Embryonic facial prominence (tissue), 1 donor: Measurements from ENCODE around the gene SEMA3C.

Experiments
- DNase-seq: peaks from one replicate; pipeline ENCODE4 v3.0.0-alpha.2; 2016; ENCODE audit errors: extremely low spot score

SEMA3C gene

GRCh38 chr7:80918909-80919721, at the start of gene SEMA3C:
SEMA3C (minus strand) TSS chr7:80919051; CDS start chr7:80916781, 2,270 bp downstream.
- peak; percentile 57 for DNase-seq

GRCh38 chr7:80968606-80969005, 49.8 kb upstream of the SEMA3C start:
- DNase-seq, result no peak

- DNase-seq, result no peak
These were observed 49.1 kb upstream of the SEMA3C start for GRCh38 chr7:80967917-80968297.

DNA sequence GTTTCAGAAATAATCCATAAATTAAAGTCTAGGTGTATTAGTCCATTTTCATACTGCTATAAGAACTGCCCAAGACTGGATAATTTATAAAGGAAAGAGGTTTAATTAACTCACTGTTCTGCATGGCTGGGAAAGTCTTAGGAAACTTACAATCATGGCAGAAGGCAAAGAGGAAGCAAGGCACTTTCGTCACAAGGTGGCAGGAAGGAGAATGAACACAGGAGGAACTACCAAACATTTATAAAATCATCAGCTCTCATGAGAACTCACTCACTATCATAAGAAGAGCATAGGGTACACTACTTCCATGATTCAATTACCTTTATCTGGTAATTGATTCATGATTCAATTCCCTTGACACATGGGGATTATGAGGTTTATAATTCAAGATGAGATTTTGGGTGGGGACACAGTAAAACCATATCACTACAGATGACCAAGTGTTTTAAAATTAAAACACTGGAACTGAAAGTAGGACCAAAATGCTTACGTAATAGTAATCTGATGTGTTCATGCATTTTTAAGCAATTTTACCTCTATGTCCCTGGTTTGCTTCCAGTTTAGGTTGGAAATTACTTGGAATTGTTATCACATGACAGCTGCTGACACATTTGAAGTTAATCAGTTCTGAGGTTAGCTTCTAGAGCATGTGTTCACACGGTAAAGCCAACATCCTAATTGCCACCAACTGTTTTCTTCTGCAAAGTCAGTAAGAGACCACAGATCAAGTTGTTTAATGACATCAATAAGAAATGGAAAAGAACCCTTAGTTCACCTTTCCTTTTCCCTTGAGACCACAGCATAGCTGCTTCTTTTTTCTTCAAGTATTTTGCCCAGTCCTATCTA, 48.4 kb upstream of the SEMA3C start:
- no peak for DNase-seq

DNA sequence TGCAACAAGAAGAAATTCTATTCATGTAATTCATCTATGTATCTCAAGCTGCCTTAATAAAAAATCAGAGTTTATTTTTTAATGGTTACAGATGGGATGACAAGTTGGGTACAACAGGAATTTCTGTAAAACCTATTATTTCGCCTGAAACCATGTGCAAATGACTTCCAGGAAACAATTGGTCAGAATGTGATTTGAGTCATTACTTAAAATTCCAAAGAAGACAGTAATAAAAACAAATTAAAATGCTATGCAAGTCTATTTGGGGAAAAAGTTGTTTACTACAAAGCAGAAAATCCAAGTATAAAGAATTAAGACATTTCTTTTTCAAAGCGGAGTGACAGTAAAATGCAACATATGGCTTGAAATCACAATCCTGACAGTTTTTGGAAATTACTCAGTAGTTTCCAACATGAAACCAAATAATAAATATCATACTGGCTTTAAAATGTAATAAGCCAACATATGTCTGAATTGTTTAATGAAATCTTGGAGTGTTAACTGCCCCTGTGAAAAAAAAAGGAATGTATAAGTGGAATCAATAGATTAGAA, 41.5 kb upstream of the SEMA3C start:
- DNase-seq, result no peak

GRCh38 chr7:80957226-80957777, 38.5 kb upstream of the SEMA3C start:
- DNase-seq, result no peak

GRCh38 chr7:80954191-80954590, 35.3 kb upstream of the SEMA3C start:
- no peak for DNase-seq

- DNase-seq, result no peak
These were observed 31.7 kb upstream of the SEMA3C start for GRCh38 chr7:80950550-80950967.

DNA sequence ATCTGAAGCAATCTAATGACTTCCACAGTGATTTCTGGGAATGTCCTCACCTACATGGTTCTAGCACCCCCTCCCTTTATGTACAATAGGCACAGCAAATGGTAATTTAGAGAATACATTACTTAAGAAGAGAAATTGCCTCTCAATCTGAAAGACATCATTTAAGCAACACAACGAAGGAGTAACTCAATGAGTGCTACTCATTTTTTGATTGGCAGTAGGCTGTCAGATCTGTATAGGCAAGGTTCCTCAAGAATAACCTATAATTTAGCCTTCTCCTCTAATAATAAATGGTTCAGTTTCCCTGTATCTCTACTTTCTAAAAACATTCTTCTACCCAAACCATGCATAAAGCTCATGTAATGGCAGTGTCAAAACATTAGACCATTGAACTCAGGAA, 30.6 kb upstream of the SEMA3C start:
- DNase-seq, result no peak

DNA sequence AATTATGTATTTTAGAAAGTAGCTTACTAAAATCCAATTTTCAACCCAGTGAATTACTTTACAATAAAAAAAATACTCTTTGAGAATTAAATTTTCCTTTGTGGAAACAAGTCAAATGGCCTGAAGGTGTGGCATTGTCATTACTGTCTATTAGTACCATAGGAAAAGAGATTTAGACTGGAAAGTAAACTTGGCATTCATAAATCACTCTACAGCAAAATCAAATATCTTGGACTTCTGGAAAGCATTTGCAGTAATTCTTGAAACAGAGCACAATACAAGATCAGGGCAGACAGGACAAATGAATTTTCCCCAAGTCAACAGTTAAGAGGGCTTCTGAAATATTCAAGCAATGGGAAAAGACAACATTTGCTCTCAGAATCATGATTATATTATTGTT, 28.0 kb upstream of the SEMA3C start:
- no peak for DNase-seq

DNA sequence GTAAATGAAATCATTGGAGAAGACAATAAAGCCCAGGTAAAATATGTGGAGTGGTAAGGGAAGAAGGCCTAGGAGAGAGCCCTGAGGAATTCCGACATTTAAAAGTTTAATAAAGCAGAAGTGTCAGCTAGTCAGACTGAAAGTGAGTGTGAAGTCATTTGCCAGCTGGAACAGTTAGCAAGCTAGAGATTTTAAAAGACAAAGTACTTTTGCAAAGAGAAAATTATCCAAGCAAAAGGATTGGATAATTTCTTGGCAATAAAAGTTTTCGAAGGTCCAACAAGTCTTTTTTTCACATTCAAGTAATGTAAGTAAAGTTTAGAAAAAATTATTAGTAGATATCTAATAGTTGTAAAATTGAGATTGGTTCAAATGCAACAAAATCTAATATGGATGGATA, 27.1 kb upstream of the SEMA3C start:
- DNase-seq, result no peak

DNA sequence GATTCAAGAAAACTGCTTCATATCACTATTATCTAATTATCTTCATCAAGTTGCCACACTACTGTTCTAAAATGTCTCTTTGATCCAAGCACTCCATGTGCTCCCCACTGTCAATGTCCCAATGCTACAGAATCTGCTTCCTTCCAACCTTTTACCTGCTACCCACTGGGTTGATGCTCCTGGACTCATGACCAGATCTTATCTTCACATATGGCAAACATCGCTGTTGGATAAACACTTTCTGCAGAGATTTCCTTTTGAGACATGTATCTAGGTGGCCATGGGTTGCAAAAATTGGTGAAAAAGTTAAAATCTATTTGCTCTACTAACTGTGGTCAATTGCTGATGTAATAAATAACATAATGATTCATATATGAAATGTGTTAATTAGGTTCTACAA, 24.5 kb upstream of the SEMA3C start:
- no peak for DNase-seq

DNA sequence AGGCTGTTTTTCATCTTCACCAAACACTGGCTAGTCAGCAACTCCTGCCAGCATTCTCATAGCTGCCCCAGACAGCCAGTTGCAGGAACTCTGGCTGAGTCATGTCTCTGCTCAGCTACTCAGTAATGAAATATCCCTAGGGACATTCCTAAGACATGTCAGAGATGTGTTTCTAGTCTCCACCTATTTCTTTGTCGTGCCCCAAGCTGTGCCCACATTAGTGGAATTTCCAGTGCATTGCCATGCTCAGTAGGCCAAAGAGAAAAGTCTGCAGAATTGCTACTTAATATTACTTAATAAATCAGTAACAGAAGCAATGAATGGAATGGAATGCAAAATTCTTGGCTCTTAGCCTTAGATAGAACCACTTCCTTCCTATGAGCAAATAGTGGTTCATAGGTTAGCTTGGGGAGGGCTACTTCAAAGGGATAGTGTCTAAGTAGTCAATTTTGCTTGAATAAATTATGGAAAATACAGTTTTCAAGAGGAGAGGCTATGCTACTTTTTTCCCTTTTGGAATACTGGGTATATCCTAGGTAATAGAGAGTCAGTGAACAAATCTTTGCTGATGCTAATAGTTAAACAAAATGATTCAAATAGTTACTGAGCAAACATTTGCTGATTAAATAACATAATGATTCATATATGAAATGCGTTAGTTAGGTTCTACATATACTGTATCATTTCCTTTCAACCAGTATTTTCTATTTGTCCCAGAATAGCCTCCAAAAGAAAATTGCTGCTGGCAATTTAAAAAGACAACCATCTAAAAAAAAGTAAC, 23.6 kb upstream of the SEMA3C start:
- DNase-seq, result no peak

DNA sequence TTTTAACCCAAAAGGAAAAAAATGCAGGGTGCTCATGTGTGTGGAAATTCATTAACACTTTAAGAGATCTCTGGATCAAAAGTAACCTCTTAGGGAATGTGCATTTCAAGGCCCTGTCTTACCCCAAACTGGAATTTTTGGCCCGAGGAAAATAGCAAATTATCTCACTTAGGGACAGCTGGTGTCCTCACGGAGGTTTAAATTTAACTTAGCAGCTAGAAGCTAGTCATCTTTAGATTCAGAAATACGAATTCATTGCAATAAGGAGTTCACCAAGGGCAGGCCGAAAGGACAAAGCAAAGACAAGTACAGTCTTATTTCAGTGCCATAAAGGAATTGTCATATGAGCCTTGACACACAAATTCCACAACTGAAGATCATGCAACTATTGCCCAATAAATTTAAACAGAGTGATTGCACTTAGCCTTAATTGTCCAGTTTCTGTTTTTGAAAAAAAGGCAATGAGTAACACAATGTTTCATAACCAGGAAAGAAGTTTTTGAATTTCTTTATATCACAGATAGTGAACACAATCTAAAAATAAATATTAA, 22.4 kb upstream of the SEMA3C start:
- no peak for DNase-seq

DNA sequence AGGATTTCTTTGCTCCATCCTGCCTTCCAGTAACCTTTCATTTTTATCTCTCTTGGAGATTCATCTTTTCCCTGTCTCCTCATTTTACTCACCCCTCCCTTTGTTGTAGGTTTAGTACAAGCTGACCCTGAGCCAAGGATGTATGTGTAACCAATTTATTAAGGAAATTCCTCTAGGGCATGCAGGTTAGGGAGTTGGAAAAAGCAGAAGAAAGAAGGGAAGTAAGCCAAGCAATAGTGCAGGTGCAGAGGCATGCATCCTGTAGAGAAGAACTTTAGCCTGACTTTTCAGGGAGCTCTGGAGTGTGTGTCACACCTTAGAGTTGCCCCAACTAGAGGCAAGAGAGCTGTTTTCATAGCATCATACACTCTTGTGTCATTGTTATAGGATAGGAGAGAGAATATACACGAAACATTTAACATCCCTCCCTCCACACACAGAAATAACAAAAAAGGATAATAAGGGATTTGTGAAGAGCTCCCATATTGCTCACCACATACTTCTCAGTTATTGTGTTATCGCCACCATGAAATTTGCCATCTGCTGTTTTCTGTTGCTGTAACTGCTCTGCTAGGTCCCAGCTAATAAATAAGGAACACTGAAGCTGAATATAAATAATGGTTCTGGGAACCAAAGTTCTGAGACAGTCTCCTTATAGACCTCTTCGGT, 21.8 kb upstream of the SEMA3C start:
- no peak for DNase-seq

DNA sequence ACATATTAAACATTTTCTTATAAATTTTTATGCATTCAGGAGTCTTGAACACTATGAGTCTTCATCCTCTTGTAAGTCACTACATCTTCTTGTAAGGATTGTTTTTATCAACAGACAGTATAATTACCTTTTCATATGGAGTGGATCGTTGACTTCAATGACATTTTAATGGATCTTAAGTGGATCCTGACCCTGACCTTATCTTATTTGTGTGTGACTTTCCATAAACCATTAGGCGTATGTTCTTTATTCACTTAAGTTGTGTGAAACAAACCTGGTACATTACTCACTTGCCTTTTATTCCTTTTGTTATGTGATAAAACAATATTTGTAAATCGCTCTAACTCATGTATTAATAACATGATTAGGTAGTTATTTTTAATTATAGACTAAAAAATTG, 18.5 kb upstream of the SEMA3C start:
- DNase-seq, result no peak

DNA sequence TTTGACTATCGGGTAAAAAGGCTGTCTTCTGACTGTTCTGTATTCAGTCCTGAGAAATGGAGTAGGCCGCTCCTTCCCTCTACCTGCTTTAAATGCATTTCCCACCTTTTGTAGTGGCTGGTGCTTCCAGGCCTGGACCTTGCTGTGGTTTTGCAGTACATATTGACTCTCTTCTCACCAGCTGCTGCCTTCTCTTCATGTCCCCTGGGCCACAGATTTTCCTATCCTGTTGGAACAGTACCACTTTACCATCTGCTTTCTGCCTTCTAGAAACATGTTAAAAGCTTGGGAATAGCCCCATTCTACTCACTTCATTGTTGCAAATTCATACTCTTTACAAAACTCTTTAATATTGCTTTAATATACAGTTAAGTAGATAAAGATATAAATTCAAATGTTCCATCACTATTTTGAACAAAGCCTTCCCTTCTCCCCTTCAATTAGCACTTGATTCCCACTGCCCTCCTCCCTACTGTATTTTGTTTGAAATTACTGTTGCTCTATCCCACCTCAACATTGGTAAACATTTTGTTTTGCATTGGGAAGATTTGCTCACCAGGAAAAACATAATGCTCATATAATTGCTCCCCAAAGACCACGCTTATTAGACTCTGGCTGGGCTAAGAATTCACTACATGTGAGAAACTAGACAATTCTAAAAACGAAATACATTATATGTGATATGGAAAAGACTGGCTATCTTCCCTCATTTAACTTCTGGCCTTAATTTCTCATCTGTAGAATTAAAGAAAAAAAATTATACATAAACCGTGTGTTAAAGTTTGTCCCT, 17.3 kb upstream of the SEMA3C start:
- no peak for DNase-seq

DNA sequence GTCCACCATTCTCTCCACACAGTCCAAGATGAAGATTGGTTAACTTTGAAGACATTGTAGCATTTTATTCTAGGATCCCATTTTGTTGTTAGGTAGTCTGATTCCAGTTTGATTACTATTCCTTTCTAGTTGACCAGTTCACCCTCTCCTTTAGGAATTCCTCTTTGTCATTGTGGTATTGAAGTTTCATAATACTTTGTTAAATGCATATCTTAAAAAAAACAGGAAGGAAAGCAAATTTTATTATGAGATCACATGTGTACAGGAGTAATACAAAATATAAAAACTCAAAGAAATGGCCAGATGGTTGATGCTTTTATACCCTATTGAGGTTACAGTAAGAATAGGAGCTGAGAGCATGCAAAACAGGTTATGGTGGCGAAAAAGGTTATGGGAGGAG, 15.5 kb upstream of the SEMA3C start:
- no peak for DNase-seq

GRCh38 chr7:80932536-80932935, 13.7 kb upstream of the SEMA3C start:
- DNase-seq, result no peak

- no peak for DNase-seq
These were observed 10.8 kb upstream of the SEMA3C start for GRCh38 chr7:80929619-80930018.
